Effector memory CD4-positive, alpha-beta T cell (primary cell): ENCODE results near the gene ATP5F1D.
A peak's percentile ranks its signal among the peaks of the same experiment; 100 is the strongest.

Source experiments
- DNase-seq, 3 donors: peaks; one replicate each; pipeline ENCODE4 v3.0.0-alpha.2; 2020
- H3K27ac ChIP-seq: 2 replicates; pipeline ENCODE4 v1.7.0; 2013; ENCODE audit warnings: mild to moderate bottlenecking, low read length, moderate library complexity; ENCODE audit not compliant: insufficient read depth, poor library complexity, severe bottlenecking
- H3K27me3 ChIP-seq: replicated peaks from 2 replicates; pipeline ENCODE4 v1.7.0; 2013; ENCODE audit warnings: mild to moderate bottlenecking, low read length; ENCODE audit not compliant: insufficient read depth, control insufficient read depth, poor library complexity, severe bottlenecking
- H3K36me3 ChIP-seq: 2 replicates; pipeline ENCODE4 v1.7.0; 2013; ENCODE audit warnings: mild to moderate bottlenecking, low read length, moderate library complexity; ENCODE audit not compliant: control insufficient read depth, insufficient read depth
- H3K4me1 ChIP-seq: 2 replicates; pipeline ENCODE4 v1.7.0; 2013; ENCODE audit warnings: low read length, mild to moderate bottlenecking; ENCODE audit not compliant: control insufficient read depth, insufficient read depth, poor library complexity, severe bottlenecking
- H3K4me3 ChIP-seq: 2 replicates; pipeline ENCODE4 v1.7.0; 2013; ENCODE audit warnings: low read length, low read depth, mild to moderate bottlenecking; ENCODE audit not compliant: insufficient read depth, poor library complexity, severe bottlenecking
- H3K9me3 ChIP-seq: 2 replicates; pipeline ENCODE4 v1.7.0; 2013; ENCODE audit warnings: mild to moderate bottlenecking, low read length, moderate library complexity; ENCODE audit not compliant: control insufficient read depth

Gene ATP5F1D

GRCh38 chr19:1248786-1249297, 7.3 kb downstream of the ATP5F1D start:
- DNase-seq, result peak; percentile 77 to 84 (median 78)
- no peaks in the 10 kb centered on the region for H3K27me3 ChIP-seq
- H3K36me3 ChIP-seq, result peaks cover 6% of the 10 kb centered on the region
- peaks cover 47% of the 10 kb centered on the region for H3K4me1 ChIP-seq
- H3K27ac ChIP-seq, result peak overlapping the region; percentile 90
- peak overlapping the region; percentile 62 for H3K4me3 ChIP-seq
- H3K9me3 ChIP-seq, result no peaks in the 10 kb centered on the region

DNA sequence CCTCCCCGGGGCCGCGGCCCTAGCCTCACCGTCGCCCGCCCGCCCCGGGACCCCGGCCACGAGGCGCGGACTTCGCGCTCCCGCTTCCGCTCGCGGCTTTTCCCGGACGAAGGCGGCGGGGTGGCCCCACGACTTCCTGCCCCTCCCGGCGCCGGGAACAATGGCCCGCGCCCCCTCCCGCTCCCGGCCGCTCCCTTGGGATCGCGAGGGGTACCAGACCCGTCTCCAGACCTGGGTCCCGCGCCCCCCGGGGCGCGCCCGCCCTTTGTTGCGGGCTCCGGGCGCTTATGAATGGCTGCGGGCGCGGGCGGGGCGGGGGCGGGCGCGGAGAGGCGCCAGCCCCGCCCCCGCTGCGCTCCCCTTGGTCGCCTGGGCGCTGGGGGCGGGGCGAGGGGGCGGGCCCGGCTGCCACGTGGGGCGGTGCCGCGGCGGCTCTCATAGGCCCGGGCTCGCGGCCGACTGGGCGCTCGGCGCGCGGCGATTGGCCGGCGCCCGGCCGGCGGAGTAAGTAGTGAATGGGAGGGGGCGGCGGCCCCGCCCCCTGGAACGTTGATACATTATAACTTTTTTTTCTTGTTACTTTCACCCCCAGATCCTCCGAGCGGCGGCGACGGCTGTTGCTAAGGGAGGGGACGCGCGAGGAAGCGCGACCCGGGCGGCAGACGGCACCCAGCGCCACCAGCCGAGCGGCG, 7.9 kb downstream of the ATP5F1D start:
- Histone ChIP-seq H3K27me3 (no peaks in the 10 kb centered on the region), H3K4me1 (peaks cover 48% of the 10 kb centered on the region), H3K4me3 (peak overlapping the region; percentile 96), H3K9me3 (no peaks in the 10 kb centered on the region), H3K27ac (peak overlapping the region; percentile 90), H3K36me3 (peaks cover 12% of the 10 kb centered on the region)
- peak; percentile 89 to 94 (median 91) for DNase-seq

DNA sequence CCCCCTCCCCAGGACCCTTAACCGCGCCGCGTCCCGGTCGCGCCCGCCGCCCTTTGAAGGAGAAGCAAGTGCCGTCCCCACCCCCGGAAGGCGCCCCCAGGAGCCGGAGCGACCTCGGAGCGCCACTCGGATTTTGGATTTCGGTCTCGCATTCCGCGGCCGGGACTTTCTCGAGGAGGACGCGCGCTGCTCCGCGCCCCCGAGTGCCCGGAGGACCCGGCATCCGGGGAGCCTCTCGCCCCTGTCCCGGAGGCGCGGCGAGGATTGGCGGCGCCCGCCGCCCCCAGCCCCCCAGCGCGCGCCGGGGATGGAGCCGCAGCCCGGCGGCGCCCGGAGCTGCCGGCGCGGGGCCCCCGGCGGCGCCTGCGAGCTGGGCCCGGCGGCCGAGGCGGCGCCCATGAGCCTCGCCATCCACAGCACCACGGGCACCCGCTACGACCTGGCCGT, 8.5 kb downstream of the ATP5F1D start:
- Histone ChIP-seq H3K4me3 (peak overlapping the region; percentile 96), H3K36me3 (peaks cover 17% of the 10 kb centered on the region), H3K27ac (peak overlapping the region; percentile 89), H3K9me3 (no peaks in the 10 kb centered on the region), H3K27me3 (no peaks in the 10 kb centered on the region), H3K4me1 (peaks cover 48% of the 10 kb centered on the region)
- no peak for DNase-seq

- peak overlapping the region; percentile 89 for H3K27ac ChIP-seq
- H3K4me1 ChIP-seq, result peaks cover 50% of the 10 kb centered on the region
- peaks cover 24% of the 10 kb centered on the region for H3K36me3 ChIP-seq
- H3K27me3 ChIP-seq, result no peaks in the 10 kb centered on the region
- H3K4me3 ChIP-seq, result peak overlapping the region; percentile 96
- peak; percentile 43 to 50 (median 50) for DNase-seq
- H3K9me3 ChIP-seq, result no peaks in the 10 kb centered on the region
These were observed 9.1 kb downstream of the ATP5F1D start for GRCh38 chr19:1250437-1251260.

DNA sequence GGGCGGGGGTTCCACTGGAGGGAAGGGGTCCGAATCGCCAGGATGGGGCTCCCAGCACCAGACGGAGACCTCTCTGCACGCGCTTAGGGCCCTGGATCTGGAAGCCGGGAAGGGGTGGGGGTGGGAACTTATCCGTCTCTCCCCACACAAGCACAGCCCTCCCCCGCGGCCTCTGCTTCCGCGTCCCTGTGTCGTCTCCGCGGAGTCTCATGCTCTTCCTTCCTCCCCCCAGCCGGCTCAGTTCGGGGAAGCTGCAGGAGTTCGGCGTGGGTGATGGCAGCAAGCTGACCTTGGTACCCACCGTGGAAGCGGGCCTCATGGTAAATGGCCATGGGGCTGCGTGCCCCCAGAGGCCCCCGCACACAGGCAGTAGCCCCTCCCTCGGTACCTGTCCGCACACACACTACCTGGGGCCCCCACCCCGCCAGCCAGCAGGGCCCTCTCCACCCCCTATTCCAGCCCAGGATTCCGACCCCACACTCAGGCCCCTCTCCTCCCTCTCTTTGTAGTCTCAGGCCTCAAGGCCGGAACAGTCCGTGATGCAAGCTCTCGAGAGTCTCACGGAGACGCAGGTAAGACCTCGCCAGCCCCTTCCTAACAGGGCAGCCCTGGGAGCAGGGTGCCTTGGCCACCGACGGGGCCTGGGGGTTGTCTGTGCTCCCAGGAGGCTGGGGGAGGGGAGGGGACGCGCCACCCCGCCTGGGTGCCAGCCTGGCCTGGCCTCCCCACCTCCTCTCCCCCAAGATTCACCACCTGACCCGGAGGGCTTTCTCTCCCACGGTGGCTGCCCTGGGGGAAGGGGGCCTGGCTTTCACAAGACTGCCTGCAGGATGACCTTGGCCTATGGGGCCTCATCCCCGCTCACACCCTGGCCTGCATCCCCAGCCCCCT, 10.0 kb downstream of the ATP5F1D start:
- DNase-seq, result peak; percentile 44 to 65 (median 57)
- Histone ChIP-seq H3K4me3 (peak overlapping the region; percentile 96), H3K27ac (peak overlapping the region; percentile 89), H3K4me1 (peaks cover 53% of the 10 kb centered on the region), H3K27me3 (no peaks in the 10 kb centered on the region), H3K36me3 (peaks cover 31% of the 10 kb centered on the region), H3K9me3 (no peaks in the 10 kb centered on the region)

- Histone ChIP-seq H3K4me1 (peaks cover 59% of the 10 kb centered on the region), H3K9me3 (no peaks in the 10 kb centered on the region), H3K27ac (peak overlapping the region; percentile 89), H3K4me3 (peak overlapping the region; percentile 96), H3K27me3 (no peaks in the 10 kb centered on the region), H3K36me3 (peaks cover 38% of the 10 kb centered on the region)
- DNase-seq, result peak; percentile 47 to 58 (median 52)
These were observed 10.8 kb downstream of the ATP5F1D start for GRCh38 chr19:1252221-1252820.

GRCh38 chr19:1252821-1253513, 11.4 kb downstream of the ATP5F1D start:
- Histone ChIP-seq H3K36me3 (peaks cover 45% of the 10 kb centered on the region), H3K4me3 (peak overlapping the region; percentile 96), H3K27me3 (no peaks in the 10 kb centered on the region), H3K9me3 (no peaks in the 10 kb centered on the region), H3K27ac (peak overlapping the region; percentile 89), H3K4me1 (peaks cover 62% of the 10 kb centered on the region)
- peak; percentile 70 to 73 (median 73) for DNase-seq

GRCh38 chr19:1253514-1254080, 12.0 kb downstream of the ATP5F1D start:
- no peak for DNase-seq
- H3K27ac ChIP-seq, result peak overlapping the region; percentile 89
- peak overlapping the region; percentile 96 for H3K4me3 ChIP-seq
- peaks cover 48% of the 10 kb centered on the region for H3K36me3 ChIP-seq
- H3K4me1 ChIP-seq, result peaks cover 66% of the 10 kb centered on the region
- no peaks in the 10 kb centered on the region for H3K9me3 ChIP-seq
- no peaks in the 10 kb centered on the region for H3K27me3 ChIP-seq
